Smooth muscle cell (in vitro differentiated cells): ENCODE measurements around the gene GCGR. TPM values are rescaled to one million over a fixed set of nuclear protein-coding genes. Genes with fewer than 3 reads are reported as not detected.
A peak's percentile ranks its signal among the peaks of the same experiment; 100 is the strongest.

Experiments used
- DNase-seq: peaks from one replicate; lab custom pipeline; 2025; ENCODE audit not compliant: unreplicated experiment; lab: John Stamatoyannopoulos, UW
- H2AFZ ChIP-seq: fragments of 200-600 bp; sonication (generic); 2 replicates; pipeline ENCODE4 v1.6.0; 2016; ENCODE audit warnings: antibody characterized with exemption, low read depth, mild to moderate bottlenecking
- H3F3A ChIP-seq: fragments of 200-600 bp; sonication (generic); 2 replicates; pipeline ENCODE4 v1.6.0; 2017; ENCODE audit warnings: antibody characterized with exemption, low read depth
- H3K27ac ChIP-seq: fragments of 200-600 bp; sonication (generic); 2 replicates; pipeline ENCODE4 v1.5.1; 2016; ENCODE audit warnings: low read depth, mild to moderate bottlenecking
- H3K27me3 ChIP-seq: fragments of 200-600 bp; sonication (generic); 2 replicates; pipeline ENCODE4 v1.6.1; 2016; ENCODE audit warnings: low read depth, mild to moderate bottlenecking
- H3K36me3 ChIP-seq: fragments of 200-600 bp; sonication (generic); 2 replicates; pipeline ENCODE4 v1.5.1; 2016; ENCODE audit warnings: low read depth
- H3K4me1 ChIP-seq: fragments of 200-600 bp; sonication (generic); 2 replicates; pipeline ENCODE4 v1.5.1; 2016; ENCODE audit warnings: low read depth
- H3K4me2 ChIP-seq: fragments of 200-600 bp; sonication (generic); 2 replicates; pipeline ENCODE4 v1.6.0; 2016; ENCODE audit warnings: mild to moderate bottlenecking
- H3K4me3 ChIP-seq: fragments of 200-600 bp; sonication (generic); 2 replicates; pipeline ENCODE4 v1.5.1; 2016; ENCODE audit warnings: mild to moderate bottlenecking
- H3K79me2 ChIP-seq: fragments of 200-600 bp; sonication (generic); 2 replicates; pipeline ENCODE4 v1.6.0; 2016; ENCODE audit warnings: low read depth, mild to moderate bottlenecking
- H3K9ac ChIP-seq: fragments of 200-600 bp; sonication (generic); 2 replicates; pipeline ENCODE4 v1.6.0; 2016; ENCODE audit warnings: low read depth
- H3K9me3 ChIP-seq: fragments of 200-600 bp; sonication (generic); replicated peaks from 2 replicates; pipeline ENCODE4 v1.5.1; 2016; ENCODE audit warnings: low read depth
- H4K20me1 ChIP-seq: fragments of 200-600 bp; sonication (generic); 2 replicates; pipeline ENCODE4 v1.6.0; 2016; ENCODE audit warnings: low read depth
- WGBS: methylation state at CpG from one replicate; pipeline ENCODE4 v1.1.7; 2016; ENCODE audit warnings: low lambda C conversion rate; 5-methylcytosine and 5-hydroxymethylcytosine counted together
- polyA plus RNA-seq: library from polyadenylated mRNA; unstranded; fragments of >200 nt; fragmentation: Nextera tagmentation; extraction: Ambion mirVana; gene quantifications from 2 replicates; pipeline ENCODE4 v1.2.1, GENCODE V29; 2016
- total RNA-seq: library from RNA; depleted of rRNA; stranded (reverse); fragments of >200 nt; gene quantifications from 2 replicates; pipeline ENCODE4 v1.2.3, GENCODE V29; 2014
- TF ChIP-seq, protein P1 (sequence below): fragments of 200-600 bp; sonication (generic); IDR thresholded peaks from 2 replicates; pipeline ENCODE4 v1.5.1; 2017; ENCODE audit warnings: borderline replicate concordance, mild to moderate bottlenecking, antibody characterized with exemption; ENCODE audit not compliant: insufficient read depth, poor library complexity, severe bottlenecking

GCGR gene
- total and polyA plus RNA-seq, 2 experiments from 2014 or later, result not detected

- Histone ChIP-seq H3F3A (peaks cover 9% of the 10 kb centered on the region), H3K27me3 (no peaks in the 10 kb centered on the region), H3K9ac (peak overlapping the region; percentile 94), H3K36me3 (peaks cover 6% of the 10 kb centered on the region), H2AFZ (no peak overlapping the region), H3K9me3 (no peaks in the 10 kb centered on the region), H3K4me3 (peak overlapping the region; percentile 100), H3K79me2 (peaks cover 90% of the 10 kb centered on the region), H3K27ac (peak overlapping the region; percentile 83), H4K20me1 (peaks cover 74% of the 10 kb centered on the region), H3K4me1 (peaks cover 25% of the 10 kb centered on the region), H3K4me2 (peak overlapping the region; percentile 98)
- WGBS, result 55% methylated on average over 23 of the region's 23 CpGs
- DNase-seq, result no peak
- TF ChIP-seq, protein P1, sequence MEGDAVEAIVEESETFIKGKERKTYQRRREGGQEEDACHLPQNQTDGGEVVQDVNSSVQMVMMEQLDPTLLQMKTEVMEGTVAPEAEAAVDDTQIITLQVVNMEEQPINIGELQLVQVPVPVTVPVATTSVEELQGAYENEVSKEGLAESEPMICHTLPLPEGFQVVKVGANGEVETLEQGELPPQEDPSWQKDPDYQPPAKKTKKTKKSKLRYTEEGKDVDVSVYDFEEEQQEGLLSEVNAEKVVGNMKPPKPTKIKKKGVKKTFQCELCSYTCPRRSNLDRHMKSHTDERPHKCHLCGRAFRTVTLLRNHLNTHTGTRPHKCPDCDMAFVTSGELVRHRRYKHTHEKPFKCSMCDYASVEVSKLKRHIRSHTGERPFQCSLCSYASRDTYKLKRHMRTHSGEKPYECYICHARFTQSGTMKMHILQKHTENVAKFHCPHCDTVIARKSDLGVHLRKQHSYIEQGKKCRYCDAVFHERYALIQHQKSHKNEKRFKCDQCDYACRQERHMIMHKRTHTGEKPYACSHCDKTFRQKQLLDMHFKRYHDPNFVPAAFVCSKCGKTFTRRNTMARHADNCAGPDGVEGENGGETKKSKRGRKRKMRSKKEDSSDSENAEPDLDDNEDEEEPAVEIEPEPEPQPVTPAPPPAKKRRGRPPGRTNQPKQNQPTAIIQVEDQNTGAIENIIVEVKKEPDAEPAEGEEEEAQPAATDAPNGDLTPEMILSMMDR, result no peak
Measured at GRCh38 chr17:81858967-81859905, 55.3 kb downstream of the GCGR start.

DNA sequence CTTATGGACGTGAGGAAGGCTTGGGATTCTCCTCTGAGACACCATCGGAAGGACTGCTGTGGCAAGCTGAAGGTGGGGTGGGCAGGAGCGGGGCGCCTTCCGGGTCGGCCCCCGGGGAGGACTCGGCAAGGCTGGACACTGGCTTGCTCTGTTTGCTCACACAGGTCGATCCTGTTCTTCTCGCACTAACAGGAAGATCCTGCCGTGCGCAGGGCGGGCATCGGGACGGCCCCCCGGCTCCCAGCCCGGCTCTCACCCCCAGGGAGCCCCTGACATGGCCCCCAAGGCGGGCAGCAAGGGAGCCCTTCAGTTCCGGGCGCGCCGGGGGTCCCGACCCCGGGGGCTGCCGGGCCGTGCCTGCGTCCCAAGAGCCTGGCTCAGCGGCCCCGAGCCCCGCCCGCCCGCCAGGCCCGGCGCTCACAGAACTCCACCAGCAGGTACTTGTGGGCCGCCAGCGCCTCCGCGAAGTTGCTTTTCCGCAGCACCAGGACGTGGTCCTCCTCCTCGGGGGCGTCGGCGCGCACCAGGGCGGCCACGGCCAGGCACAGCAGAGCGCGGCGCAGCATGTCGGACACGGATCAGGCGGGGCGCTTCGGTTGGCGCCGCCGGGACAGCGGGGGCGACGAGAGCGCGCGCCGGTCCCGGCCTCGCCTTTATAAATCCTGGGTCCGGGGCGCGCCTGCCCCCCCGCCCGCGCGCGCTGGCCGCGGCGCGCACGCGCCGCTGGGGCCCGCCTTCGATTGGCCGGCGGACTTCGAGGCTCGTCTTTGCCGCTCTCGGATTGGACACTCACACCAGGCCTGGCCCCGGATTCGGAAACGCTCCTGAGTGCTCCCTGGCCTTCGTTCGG is 56.2 kb downstream of the GCGR start, which contains the start of gene P4HB:
P4HB (minus strand) TSS at position 630 of the 850 bp plus-strand sequence; CDS start at position 566, 64 bp downstream.
- Histone ChIP-seq H4K20me1 (peaks cover 74% of the 10 kb centered on the region), H3K4me2 (peak within 1 kb of the TSS; percentile 98), H3K9ac (peak within 1 kb of the TSS; percentile 94), H3K79me2 (peaks cover 90% of the 10 kb centered on the region), H3K36me3 (peaks cover 6% of the 10 kb centered on the region), H3K4me1 (peaks cover 25% of the 10 kb centered on the region), H2AFZ (no peak within 1 kb of the TSS), H3F3A (peaks cover 15% of the 10 kb centered on the region), H3K4me3 (peak within 1 kb of the TSS; percentile 100), H3K27me3 (no peaks in the 10 kb centered on the region), H3K27ac (peak within 1 kb of the TSS; percentile 98), H3K9me3 (no peaks in the 10 kb centered on the region)
- peak; percentile 99 for DNase-seq
- TF ChIP-seq, protein P1, result no peak
- WGBS, result 2% methylated on average over 59 of the region's 95 CpGs

DNA sequence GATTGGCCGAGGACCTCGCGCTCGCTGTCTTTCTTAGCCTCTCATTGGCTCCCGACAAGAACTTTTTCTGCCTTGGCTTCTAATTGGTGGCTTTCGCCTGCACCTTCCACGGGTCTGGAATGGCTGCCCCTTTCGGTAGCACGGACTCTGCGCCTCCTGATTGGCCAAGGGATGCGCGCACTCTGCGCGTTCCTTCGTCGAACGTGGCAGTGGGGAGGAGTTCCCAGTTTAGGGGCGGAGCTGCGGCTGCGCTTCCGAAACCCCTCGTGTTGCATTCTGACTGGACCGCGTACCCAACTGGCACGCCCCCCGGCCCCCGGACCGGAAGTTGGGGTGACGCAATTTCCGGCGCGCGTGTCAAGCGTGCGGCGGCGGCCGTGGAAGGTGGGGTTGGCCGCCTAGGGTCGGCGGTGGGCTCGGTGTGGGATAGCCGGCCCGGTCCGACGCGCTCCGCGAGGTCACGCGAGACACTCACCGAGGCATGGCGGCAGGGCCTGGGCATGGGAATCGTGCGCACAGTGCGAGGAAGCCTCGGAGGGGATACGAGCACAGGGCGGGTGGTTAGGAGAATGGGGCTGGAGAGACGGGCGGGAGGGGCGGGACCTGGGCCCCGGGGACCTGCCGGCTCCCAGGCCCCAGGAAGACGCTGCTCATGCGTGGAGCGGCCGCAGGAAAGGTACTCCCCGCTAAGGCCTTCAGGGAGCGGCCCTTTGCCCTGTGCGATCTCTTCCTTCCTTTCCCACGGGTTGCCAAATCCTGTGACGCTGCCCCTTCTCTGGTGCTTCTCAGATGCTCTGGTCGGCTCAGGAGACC is 57.0 kb downstream of the GCGR start:
- Histone ChIP-seq H3K4me1 (peaks cover 26% of the 10 kb centered on the region), H3K9ac (peak overlapping the region; percentile 94), H3K79me2 (peaks cover 85% of the 10 kb centered on the region), H4K20me1 (peaks cover 74% of the 10 kb centered on the region), H2AFZ (no peak overlapping the region), H3K4me2 (peak overlapping the region; percentile 98), H3K27ac (peak overlapping the region; percentile 98), H3K27me3 (no peaks in the 10 kb centered on the region), H3F3A (peaks cover 20% of the 10 kb centered on the region), H3K36me3 (peaks cover 6% of the 10 kb centered on the region), H3K9me3 (no peaks in the 10 kb centered on the region), H3K4me3 (peak overlapping the region; percentile 74)
- DNase-seq, result peak; percentile 99
- TF ChIP-seq, protein P1, result no peak
- 1% methylated on average over 58 of the region's 74 CpGs for WGBS
